Endothelial cell of umbilical vein (primary cell): ENCODE data around the gene R3HDM1. TPM values are rescaled to one million over a fixed set of nuclear protein-coding genes. Genes with fewer than 3 reads are reported as not detected.
A peak's percentile ranks its signal among the peaks of the same experiment; 100 is the strongest.
"Not testable (repeated sequence)": the region's sequence is repeated elsewhere in the genome, so short reads cannot be mapped to it uniquely, and the experiment has no call there.

Experiments
- BruUV-seq: library from RNA; stranded (reverse); fragments of 400-500 nt; replicated peaks from 2 replicates; lab custom pipeline; 2021; lab: Mats Ljungman, UMichigan
- CTCF ChIA-PET: fragments of 300-600, 350-600 bp; sonication (Branson Sonifier 250); formaldehyde crosslinking; loops from one replicate; lab custom pipeline; 2021; ENCODE audit warnings: antibody characterized with exemption, inconsistent platforms; lab: Charles Lee
- POLR2A ChIA-PET: fragments of 300-600, 350-600 bp; sonication (Branson Sonifier 250); formaldehyde crosslinking; loops from one replicate; lab custom pipeline; 2021; ENCODE audit warnings: antibody characterized with exemption, inconsistent platforms; lab: Charles Lee
- DNase-seq: peaks from one replicate; pipeline ENCODE4 v3.0.0-alpha.2; 2011; ENCODE audit warnings: low read depth, low spot score
- FAIRE-seq: peaks from 2 replicates; lab custom pipeline; 2011; peaks lifted over from hg19 to GRCh38; lab: Jason Lieb, UNC
- H2AFZ ChIP-seq: 2 replicates; pipeline ENCODE4 v1.6.0; 2012; ENCODE audit warnings: low read depth, low read length, control low read depth, inconsistent platforms
- H3K27ac ChIP-seq: 2 replicates; pipeline ENCODE4 v1.5.1; 2011; ENCODE audit warnings: low read depth, mild to moderate bottlenecking, control low read depth, low read length, moderate library complexity; ENCODE audit not compliant: insufficient read depth
- H3K27me3 ChIP-seq, 2 experiments: 2 replicates each; pipeline versions ENCODE4 v1.6.0 to v1.6.1; 2011; ENCODE audit warnings: low read length in 2 of 2, mixed read lengths in 1 of 2; ENCODE audit not compliant: control insufficient read depth in 2 of 2, insufficient read depth in 2 of 2
- H3K36me3 ChIP-seq, 2 experiments: 2 replicates in 1 of 2; 3 replicates in 1 of 2; pipeline ENCODE4 v1.5.1; 2011; ENCODE audit warnings: low read length in 2 of 2, mild to moderate bottlenecking in 1 of 2, moderate library complexity in 1 of 2; ENCODE audit not compliant: control insufficient read depth in 2 of 2, insufficient read depth in 2 of 2; ENCODE audit errors: extremely low read depth in 1 of 2
- H3K4me1 ChIP-seq: 3 replicates; pipeline ENCODE4 v1.5.1; 2011; ENCODE audit warnings: mild to moderate bottlenecking, low read length; ENCODE audit not compliant: control insufficient read depth, insufficient read depth; ENCODE audit errors: extremely low read depth
- H3K4me2 ChIP-seq: 2 replicates; pipeline ENCODE4 v1.6.1; 2011; ENCODE audit warnings: low read length, control low read depth, mixed read lengths; ENCODE audit not compliant: insufficient read depth
- H3K4me3 ChIP-seq, 3 experiments: fragments of 200-600 bp in 1 of 3; sonication (generic), shearing (Covaris generic) in 1 of 3; replicated peaks in 1 of 3; 2 replicates each; pipeline ENCODE4 v1.5.1; 2011 to 2016; ENCODE audit warnings: control low read depth in 3 of 3, low read length in 3 of 3, mild to moderate bottlenecking in 2 of 3, inconsistent platforms in 1 of 3, low read depth in 1 of 3, moderate library complexity in 1 of 3; ENCODE audit not compliant: insufficient read depth in 1 of 3
- H3K79me2 ChIP-seq: 2 replicates; pipeline ENCODE4 v1.6.0; 2012; ENCODE audit warnings: low read length, inconsistent platforms; ENCODE audit not compliant: control insufficient read depth, insufficient read depth
- H3K9ac ChIP-seq: replicated peaks from 2 replicates; pipeline ENCODE3; 2011; ENCODE audit warnings: low read length, control low read depth; ENCODE audit not compliant: insufficient read depth; ENCODE audit errors: extremely low read depth
- H3K9me1 ChIP-seq: replicated peaks from 3 replicates; pipeline ENCODE4 v1.6.0; 2011; ENCODE audit warnings: mild to moderate bottlenecking, low read length; ENCODE audit not compliant: control insufficient read depth, insufficient read depth; ENCODE audit errors: extremely low read depth
- H3K9me3 ChIP-seq: replicated peaks from 2 replicates; pipeline ENCODE4 v1.5.1; 2012; ENCODE audit warnings: low read length, inconsistent platforms; ENCODE audit not compliant: control insufficient read depth, insufficient read depth
- H4K20me1 ChIP-seq: replicated peaks from 2 replicates; pipeline ENCODE3; 2011; ENCODE audit warnings: mild to moderate bottlenecking, low read length; ENCODE audit not compliant: control insufficient read depth, insufficient read depth; ENCODE audit errors: extremely low read depth
- CTCF ChIP-seq, 2 donors: IDR thresholded peaks; 1 replicate in 1 of 2; 2 replicates in 1 of 2; pipeline ENCODE4 v1.5.1; 2011; ENCODE audit warnings: low read length in 2 of 2, mild to moderate bottlenecking in 2 of 2, moderate library complexity in 2 of 2, control low read depth in 1 of 2, inconsistent platforms in 1 of 2, low read depth in 1 of 2; ENCODE audit not compliant: insufficient read depth in 1 of 2; ENCODE audit errors: extremely low read depth in 1 of 2
- FOS ChIP-seq: IDR thresholded peaks from 2 replicates; pipeline ENCODE4 v1.6.1; 2011; ENCODE audit warnings: mild to moderate bottlenecking, low read length, moderate library complexity, borderline replicate concordance; ENCODE audit not compliant: insufficient read depth
- GATA2 ChIP-seq: IDR thresholded peaks from 2 replicates; pipeline ENCODE4 v1.7.0; 2011; ENCODE audit warnings: low read depth, mild to moderate bottlenecking, moderate library complexity, mixed read lengths, low read length; ENCODE audit not compliant: insufficient read length, insufficient read depth
- JUN ChIP-seq: IDR thresholded peaks from 2 replicates; pipeline ENCODE4 v1.6.1; 2011; ENCODE audit warnings: borderline replicate concordance, low read depth; ENCODE audit not compliant: insufficient read length, insufficient read depth
- MYC ChIP-seq: IDR thresholded peaks from one replicate; pipeline ENCODE4 v1.6.1; 2011; ENCODE audit warnings: mild to moderate bottlenecking, low read depth, low read length
- POLR2A ChIP-seq: IDR thresholded peaks from 2 replicates; pipeline ENCODE4 v1.6.1; 2012; ENCODE audit warnings: low read depth, mild to moderate bottlenecking, control low read depth, low read length
- POLR2AphosphoS5 ChIP-seq: IDR thresholded peaks from 2 replicates; pipeline ENCODE4 v1.6.1; 2012; ENCODE audit warnings: low read depth, mild to moderate bottlenecking, control low read depth, low read length, moderate library complexity; ENCODE audit not compliant: insufficient read depth
- dilution Hi-C: fragments of 300-500 bp; cut with MboI; formaldehyde crosslinking; loops from one replicate; pipeline ENCODE4 v1.15.0; 2019; ENCODE audit warnings: low sequenced_read_pairs; ENCODE audit not compliant: extremely low pct_ligation_motif_present
- intact Hi-C: fragments of 100-400 bp; cut with micrococcal nuclease; formaldehyde crosslinking; loops from one replicate; pipeline ENCODE4 v1.10.0; 2022
- polyA plus RNA-seq, 4 experiments: library from polyadenylated mRNA; depleted of rRNA in 3 of 4; stranded (reverse) in 3 of 4; unstranded in 1 of 4; fragments of >200 nt; gene quantifications; 2 replicates each; pipeline versions ENCODE4 v1.2.1 to v1.2.3, GENCODE V29; 2011 to 2012; ENCODE audit warnings: missing spikeins in 1 of 4
- total RNA-seq: library from RNA; stranded (reverse); gene quantifications from 2 replicates; pipeline ENCODE4 v1.2.3, GENCODE V29; 2021
- TF ChIP-seq, protein P1 (sequence below): IDR thresholded peaks from 2 replicates; pipeline ENCODE4 v1.6.1; 2011; ENCODE audit not compliant: insufficient read depth, insufficient read length

Gene R3HDM1
- total and polyA plus RNA-seq, 2 donors (not counting 3 experiments of a cell fraction or from before 2014, with no cell fraction given) = 36.6 to 61.8 TPM

DNA sequence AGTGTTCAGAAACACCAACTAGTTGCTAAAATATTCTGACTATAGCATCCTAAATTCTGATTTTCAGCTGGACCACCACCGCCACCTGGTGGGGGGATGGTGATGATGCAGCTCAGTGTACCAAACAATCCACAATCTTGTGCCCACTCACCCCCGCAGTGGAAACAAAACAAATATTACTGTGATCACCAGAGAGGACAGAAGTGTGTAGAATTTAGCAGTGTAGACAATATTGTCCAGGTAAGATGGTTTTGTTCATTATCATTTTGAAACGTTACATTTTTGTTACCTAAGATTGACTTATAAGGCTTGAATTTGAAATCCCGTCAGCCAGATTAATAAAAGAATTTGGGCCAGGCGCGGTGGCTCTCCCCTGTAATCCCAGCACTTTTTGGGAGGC is 178.7 kb downstream of the R3HDM1 start:
- FAIRE-seq = peak; percentile 48
- peak; percentile 60 for DNase-seq
- intact Hi-C loops = loop anchor here (1.0 to 5.0 kb wide), 4 partner anchors 178 to 721 kb away; partner anchors contain the start of genes R3HDM1 and ZRANB3
- H3K4me2 ChIP-seq = no peak overlapping the region
- H3K9ac ChIP-seq = no peak overlapping the region
- H3K4me1 ChIP-seq = no peaks in the 10 kb centered on the region
- TF ChIP-seq, protein P1, sequence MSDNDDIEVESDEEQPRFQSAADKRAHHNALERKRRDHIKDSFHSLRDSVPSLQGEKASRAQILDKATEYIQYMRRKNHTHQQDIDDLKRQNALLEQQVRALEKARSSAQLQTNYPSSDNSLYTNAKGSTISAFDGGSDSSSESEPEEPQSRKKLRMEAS = no peak
- TF ChIP-seq POLR2AphosphoS5 (no peak), JUN (no peak), GATA2 (no peak), FOS (no peak), CTCF (IDR thresholded peaks at IDR 0.05; ENCODE audit: extremely low read depth in 1 of 2, insufficient read depth in 1 of 2, low read depth in 1 of 2, low read length in 2 of 2) (peak; percentile 76 to 88), POLR2A (no peak), MYC (no peak)
- H3K27me3 ChIP-seq = no peaks in the 10 kb centered on the region
- H3K79me2 ChIP-seq = no peaks in the 10 kb centered on the region
- no peaks in the 10 kb centered on the region for H3K9me1 ChIP-seq
- BruUV-seq = no TSS peak
- dilution Hi-C loops = no loop called here
- H3K36me3 ChIP-seq = peaks cover 0 to 1% of the 10 kb centered on the region in 2 experiments
- H4K20me1 ChIP-seq = no peaks in the 10 kb centered on the region
- H3K9me3 ChIP-seq = no peaks in the 10 kb centered on the region
- no peak overlapping the region for H2AFZ ChIP-seq
- no peak overlapping the region for H3K27ac ChIP-seq
- ChIA-PET POLR2A (interaction anchor here (0.7 kb wide), 1 partner anchor 18 kb away, joined by 3 read pairs; no protein-coding TSS in a partner anchor), CTCF (interaction anchor here (0.7 to 5.7 kb wide), 58 partner anchors 8 to 732 kb away, joined by 3 to 248 read pairs (median 4); partner anchors contain the start of genes R3HDM1 and ZRANB3)
- H3K4me3 ChIP-seq = no peak overlapping the region

GRCh38 chr2:135715086-135715485 is 183.8 kb downstream of the R3HDM1 start:
- BruUV-seq, DNase-seq, H3K9me3 ChIP-seq, FAIRE-seq, H4K20me1 ChIP-seq, intact Hi-C loops, CTCF ChIA-PET, H3K4me1 ChIP-seq, H3K9ac ChIP-seq, POLR2A ChIA-PET, dilution Hi-C loops, H3K9me1 ChIP-seq, H3K27me3 ChIP-seq, H3K27ac ChIP-seq, H3K36me3 ChIP-seq, H3K4me2 ChIP-seq, H2AFZ ChIP-seq, H3K79me2 ChIP-seq, H3K4me3 ChIP-seq: not testable (repeated sequence)
